ENCODE results near the gene BPI. TPM values are rescaled to one million over a fixed set of nuclear protein-coding genes. Genes with fewer than 3 reads are reported as not detected.
A peak's percentile ranks its signal among the peaks of the same experiment; 100 is the strongest.
"Not testable (repeated sequence)": the region's sequence is repeated elsewhere in the genome, so short reads cannot be mapped to it uniquely, and the experiment has no call there.

BPI gene
- total RNA-seq, result not detected

GRCh38 chr20:38303908-38304379 lies at the start of gene BPI:
Gene BPI, plus strand, starts transcription at chr20:38304156. Its CDS starts 68 bp downstream, at chr20:38304224.
- Mint-ChIP-seq H3K27me3 (peaks cover 38% of the 10 kb centered on the region), H3K4me1 (ENCODE audit: low read depth) (peaks cover 10% of the 10 kb centered on the region), H3K4me3 (no peak within 1 kb of the TSS), H3K27ac (no peak within 1 kb of the TSS), H3K9me3 (no peaks in the 10 kb centered on the region), H3K36me3 (ENCODE audit: low read depth) (no peaks in the 10 kb centered on the region)
- POLR2A ChIA-PET, result no interaction called here
- ATAC-seq (no peak), DNase-seq (peak; percentile 13)
- intact Hi-C loops (cut with micrococcal nuclease), result no loop called here
- no peak for TF ChIP-seq CTCF (IDR thresholded peaks at IDR 0.05)
- CTCF ChIA-PET, result interaction anchor here (1.4 kb wide), 1 partner anchor 62 kb away, joined by 3 read pairs; no protein-coding TSS in a partner anchor

- H3K36me3 Mint-ChIP-seq (ENCODE audit: low read depth); H3K4me1 Mint-ChIP-seq (ENCODE audit: low read depth); H3K27ac Mint-ChIP-seq; H3K4me3 Mint-ChIP-seq; intact Hi-C loops (cut with micrococcal nuclease); ATAC-seq; DNase-seq; H3K9me3 Mint-ChIP-seq; CTCF ChIA-PET; POLR2A ChIA-PET: not testable (repeated sequence)
- peaks cover 11% of the 10 kb centered on the region for H3K27me3 Mint-ChIP-seq
Measured at GRCh38 chr20:38254621-38255020, 49.3 kb upstream of the BPI start.

GRCh38 chr20:38255393-38255792 lies 48.6 kb upstream of the BPI start:
- ChIA-PET CTCF (interaction anchor here (0.5 to 1.5 kb wide), 3 partner anchors 12 to 691 kb away, joined by 3 to 4 read pairs (median 3); no protein-coding TSS in a partner anchor), POLR2A (no interaction called here)
- no peak for TF ChIP-seq CTCF (IDR thresholded peaks at IDR 0.05)
- Mint-ChIP-seq H3K27me3 (peaks cover 19% of the 10 kb centered on the region), H3K27ac (no peak overlapping the region), H3K9me3 (no peaks in the 10 kb centered on the region), H3K4me1 (ENCODE audit: low read depth) (peaks cover 1% of the 10 kb centered on the region), H3K4me3 (no peak overlapping the region), H3K36me3 (ENCODE audit: low read depth) (no peaks in the 10 kb centered on the region)
- intact Hi-C loops (cut with micrococcal nuclease), result no loop called here
- no peak for DNase-seq
- no peak for ATAC-seq

GRCh38 chr20:38256021-38256420 lies 47.9 kb upstream of the BPI start:
- no peak for TF ChIP-seq CTCF (IDR thresholded peaks at IDR 0.05)
- intact Hi-C loops (cut with micrococcal nuclease), result no loop called here
- CTCF ChIA-PET, result interaction anchor here (1.3 to 1.5 kb wide), 2 partner anchors 13 to 692 kb away, joined by 3 to 4 read pairs; no protein-coding TSS in a partner anchor
- Mint-ChIP-seq H3K4me3 (no peak overlapping the region), H3K27ac (no peak overlapping the region), H3K4me1 (ENCODE audit: low read depth) (peaks cover 1% of the 10 kb centered on the region), H3K36me3 (ENCODE audit: low read depth) (no peaks in the 10 kb centered on the region), H3K9me3 (no peaks in the 10 kb centered on the region), H3K27me3 (peaks cover 23% of the 10 kb centered on the region)
- POLR2A ChIA-PET, result no interaction called here
- ATAC-seq, result no peak
- no peak for DNase-seq

- ATAC-seq (no peak), DNase-seq (no peak)
- no peaks in the 10 kb centered on the region for H3K36me3 Mint-ChIP-seq (ENCODE audit: low read depth)
- intact Hi-C loops (cut with micrococcal nuclease), result no loop called here
- H3K4me3 Mint-ChIP-seq, result no peak overlapping the region
- H3K9me3 Mint-ChIP-seq, result no peaks in the 10 kb centered on the region
- ChIA-PET CTCF (no interaction called here), POLR2A (no interaction called here)
- peaks cover 29% of the 10 kb centered on the region for H3K27me3 Mint-ChIP-seq
- H3K27ac Mint-ChIP-seq, result no peak overlapping the region
- TF ChIP-seq CTCF (IDR thresholded peaks at IDR 0.05), result no peak
- peaks cover 1% of the 10 kb centered on the region for H3K4me1 Mint-ChIP-seq (ENCODE audit: low read depth)
Measured at GRCh38 chr20:38256966-38257365, 47.0 kb upstream of the BPI start.
